ENCODE measurements around the gene FAIM. TPM values are rescaled to one million over a fixed set of nuclear protein-coding genes. Genes with fewer than 3 reads are reported as not detected.

The FAIM gene
- total and polyA plus RNA-seq, 2 of the 8 experiments (the other 6 are each of a cell fraction or from before 2014, with no cell fraction given): 1.2 to 7.1 TPM

DNA sequence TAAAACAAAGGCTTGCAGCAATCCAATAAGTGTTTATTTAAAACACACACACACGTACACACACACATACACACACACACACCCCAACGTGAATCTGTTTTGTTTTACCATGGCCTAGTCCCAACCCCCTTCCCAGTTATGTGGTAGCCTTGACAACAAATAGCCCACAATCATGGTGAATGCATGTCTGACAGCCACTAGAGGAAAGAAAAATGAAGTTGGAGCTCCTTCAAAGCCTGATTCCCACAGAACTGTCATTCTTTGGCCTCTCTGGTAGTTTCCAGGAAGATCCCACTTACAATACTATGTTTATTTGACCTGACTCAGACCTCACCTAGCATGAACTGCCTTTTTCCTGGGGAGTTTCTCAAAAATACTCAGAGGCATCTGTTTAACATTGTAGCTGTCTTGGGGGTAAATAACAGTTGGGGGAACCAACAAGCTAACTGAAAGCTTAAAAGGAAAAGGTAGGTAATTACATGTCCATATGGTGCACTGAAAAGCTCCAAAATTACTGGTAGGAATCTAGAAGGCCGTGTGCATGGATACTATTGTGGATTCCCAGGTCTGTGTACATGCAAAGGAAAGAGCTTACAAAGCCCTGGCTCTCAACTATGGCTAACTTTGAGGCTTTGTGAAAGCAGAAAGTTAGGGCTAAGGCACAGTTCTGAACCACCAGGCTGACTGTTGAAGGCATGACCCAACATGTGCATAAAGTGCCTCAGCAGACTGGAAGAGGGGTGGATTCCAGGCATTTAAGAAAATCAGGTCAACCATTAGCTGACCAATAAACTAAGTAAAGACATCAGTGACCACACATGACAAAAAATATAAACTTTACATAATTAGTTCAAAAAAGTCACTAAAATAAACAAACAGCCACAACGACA, 65.3 kb downstream of the FAIM start (continued):
- TF ChIP-seq, protein P1, sequence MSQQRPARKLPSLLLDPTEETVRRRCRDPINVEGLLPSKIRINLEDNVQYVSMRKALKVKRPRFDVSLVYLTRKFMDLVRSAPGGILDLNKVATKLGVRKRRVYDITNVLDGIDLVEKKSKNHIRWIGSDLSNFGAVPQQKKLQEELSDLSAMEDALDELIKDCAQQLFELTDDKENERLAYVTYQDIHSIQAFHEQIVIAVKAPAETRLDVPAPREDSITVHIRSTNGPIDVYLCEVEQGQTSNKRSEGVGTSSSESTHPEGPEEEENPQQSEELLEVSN (IDR thresholded peaks at IDR 0.05): no peak
- TF ChIP-seq POU5F1 (IDR thresholded peaks at IDR 0.05; ENCODE audit: low read depth, low read length) (no peak), TBP (IDR thresholded peaks at IDR 0.05; ENCODE audit: low read depth, low read length) (no peak), CBX8 (IDR thresholded peaks at IDR 0.05; ENCODE audit: borderline replicate concordance, low read depth, low read length) (no peak), EGR1 (IDR thresholded peaks at IDR 0.05; ENCODE audit: borderline replicate concordance, low read depth, low read length) (no peak)
- TF ChIP-seq, protein P2, sequence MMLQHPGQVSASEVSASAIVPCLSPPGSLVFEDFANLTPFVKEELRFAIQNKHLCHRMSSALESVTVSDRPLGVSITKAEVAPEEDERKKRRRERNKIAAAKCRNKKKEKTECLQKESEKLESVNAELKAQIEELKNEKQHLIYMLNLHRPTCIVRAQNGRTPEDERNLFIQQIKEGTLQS (IDR thresholded peaks at IDR 0.05; ENCODE audit: insufficient read depth, low read depth, low read length): no peak
- TF ChIP-seq, protein P3, sequence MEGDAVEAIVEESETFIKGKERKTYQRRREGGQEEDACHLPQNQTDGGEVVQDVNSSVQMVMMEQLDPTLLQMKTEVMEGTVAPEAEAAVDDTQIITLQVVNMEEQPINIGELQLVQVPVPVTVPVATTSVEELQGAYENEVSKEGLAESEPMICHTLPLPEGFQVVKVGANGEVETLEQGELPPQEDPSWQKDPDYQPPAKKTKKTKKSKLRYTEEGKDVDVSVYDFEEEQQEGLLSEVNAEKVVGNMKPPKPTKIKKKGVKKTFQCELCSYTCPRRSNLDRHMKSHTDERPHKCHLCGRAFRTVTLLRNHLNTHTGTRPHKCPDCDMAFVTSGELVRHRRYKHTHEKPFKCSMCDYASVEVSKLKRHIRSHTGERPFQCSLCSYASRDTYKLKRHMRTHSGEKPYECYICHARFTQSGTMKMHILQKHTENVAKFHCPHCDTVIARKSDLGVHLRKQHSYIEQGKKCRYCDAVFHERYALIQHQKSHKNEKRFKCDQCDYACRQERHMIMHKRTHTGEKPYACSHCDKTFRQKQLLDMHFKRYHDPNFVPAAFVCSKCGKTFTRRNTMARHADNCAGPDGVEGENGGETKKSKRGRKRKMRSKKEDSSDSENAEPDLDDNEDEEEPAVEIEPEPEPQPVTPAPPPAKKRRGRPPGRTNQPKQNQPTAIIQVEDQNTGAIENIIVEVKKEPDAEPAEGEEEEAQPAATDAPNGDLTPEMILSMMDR (IDR thresholded peaks at IDR 0.05; ENCODE audit: control extremely low read depth in 1 of 3, insufficient read depth in 1 of 3, low read depth in 1 of 3, low read length in 3 of 3): no peak
- TF ChIP-seq, protein P4, sequence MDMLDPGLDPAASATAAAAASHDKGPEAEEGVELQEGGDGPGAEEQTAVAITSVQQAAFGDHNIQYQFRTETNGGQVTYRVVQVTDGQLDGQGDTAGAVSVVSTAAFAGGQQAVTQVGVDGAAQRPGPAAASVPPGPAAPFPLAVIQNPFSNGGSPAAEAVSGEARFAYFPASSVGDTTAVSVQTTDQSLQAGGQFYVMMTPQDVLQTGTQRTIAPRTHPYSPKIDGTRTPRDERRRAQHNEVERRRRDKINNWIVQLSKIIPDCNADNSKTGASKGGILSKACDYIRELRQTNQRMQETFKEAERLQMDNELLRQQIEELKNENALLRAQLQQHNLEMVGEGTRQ (IDR thresholded peaks at IDR 0.05; ENCODE audit: low read length): no peak
